Endothelial cell of umbilical vein (primary cell): ENCODE results near the gene KLHDC1. TPM values are rescaled to one million over a fixed set of nuclear protein-coding genes. Genes with fewer than 3 reads are reported as not detected.
"Not testable (repeated sequence)": the region's sequence is repeated elsewhere in the genome, so short reads cannot be mapped to it uniquely, and the experiment has no call there.

Experiments used
- BruUV-seq: library from RNA; stranded (reverse); fragments of 400-500 nt; replicated peaks from 2 replicates; lab custom pipeline; 2021; lab: Mats Ljungman, UMichigan
- CTCF ChIA-PET: fragments of 300-600, 350-600 bp; sonication (Branson Sonifier 250); formaldehyde crosslinking; loops from one replicate; lab custom pipeline; 2021; ENCODE audit warnings: antibody characterized with exemption, inconsistent platforms; lab: Charles Lee
- POLR2A ChIA-PET: fragments of 300-600, 350-600 bp; sonication (Branson Sonifier 250); formaldehyde crosslinking; loops from one replicate; lab custom pipeline; 2021; ENCODE audit warnings: antibody characterized with exemption, inconsistent platforms; lab: Charles Lee
- DNase-seq: peaks from one replicate; pipeline ENCODE4 v3.0.0-alpha.2; 2011; ENCODE audit warnings: low read depth, low spot score
- FAIRE-seq: peaks from 2 replicates; lab custom pipeline; 2011; peaks lifted over from hg19 to GRCh38; lab: Jason Lieb, UNC
- H2AFZ ChIP-seq: 2 replicates; pipeline ENCODE4 v1.6.0; 2012; ENCODE audit warnings: low read depth, low read length, control low read depth, inconsistent platforms
- H3K27ac ChIP-seq: 2 replicates; pipeline ENCODE4 v1.5.1; 2011; ENCODE audit warnings: low read depth, mild to moderate bottlenecking, control low read depth, low read length, moderate library complexity; ENCODE audit not compliant: insufficient read depth
- H3K27me3 ChIP-seq, 2 experiments: 2 replicates each; pipeline versions ENCODE4 v1.6.0 to v1.6.1; 2011; ENCODE audit warnings: low read length in 2 of 2, mixed read lengths in 1 of 2; ENCODE audit not compliant: control insufficient read depth in 2 of 2, insufficient read depth in 2 of 2
- H3K36me3 ChIP-seq, 2 experiments: 2 replicates in 1 of 2; 3 replicates in 1 of 2; pipeline ENCODE4 v1.5.1; 2011; ENCODE audit warnings: low read length in 2 of 2, mild to moderate bottlenecking in 1 of 2, moderate library complexity in 1 of 2; ENCODE audit not compliant: control insufficient read depth in 2 of 2, insufficient read depth in 2 of 2; ENCODE audit errors: extremely low read depth in 1 of 2
- H3K4me1 ChIP-seq: 3 replicates; pipeline ENCODE4 v1.5.1; 2011; ENCODE audit warnings: mild to moderate bottlenecking, low read length; ENCODE audit not compliant: control insufficient read depth, insufficient read depth; ENCODE audit errors: extremely low read depth
- H3K4me2 ChIP-seq: 2 replicates; pipeline ENCODE4 v1.6.1; 2011; ENCODE audit warnings: low read length, control low read depth, mixed read lengths; ENCODE audit not compliant: insufficient read depth
- H3K4me3 ChIP-seq, 3 experiments: fragments of 200-600 bp in 1 of 3; sonication (generic), shearing (Covaris generic) in 1 of 3; replicated peaks in 1 of 3; 2 replicates each; pipeline ENCODE4 v1.5.1; 2011 to 2016; ENCODE audit warnings: control low read depth in 3 of 3, low read length in 3 of 3, mild to moderate bottlenecking in 2 of 3, inconsistent platforms in 1 of 3, low read depth in 1 of 3, moderate library complexity in 1 of 3; ENCODE audit not compliant: insufficient read depth in 1 of 3
- H3K79me2 ChIP-seq: 2 replicates; pipeline ENCODE4 v1.6.0; 2012; ENCODE audit warnings: low read length, inconsistent platforms; ENCODE audit not compliant: control insufficient read depth, insufficient read depth
- H3K9ac ChIP-seq: replicated peaks from 2 replicates; pipeline ENCODE3; 2011; ENCODE audit warnings: low read length, control low read depth; ENCODE audit not compliant: insufficient read depth; ENCODE audit errors: extremely low read depth
- H3K9me1 ChIP-seq: replicated peaks from 3 replicates; pipeline ENCODE4 v1.6.0; 2011; ENCODE audit warnings: mild to moderate bottlenecking, low read length; ENCODE audit not compliant: control insufficient read depth, insufficient read depth; ENCODE audit errors: extremely low read depth
- H3K9me3 ChIP-seq: replicated peaks from 2 replicates; pipeline ENCODE4 v1.5.1; 2012; ENCODE audit warnings: low read length, inconsistent platforms; ENCODE audit not compliant: control insufficient read depth, insufficient read depth
- H4K20me1 ChIP-seq: replicated peaks from 2 replicates; pipeline ENCODE3; 2011; ENCODE audit warnings: mild to moderate bottlenecking, low read length; ENCODE audit not compliant: control insufficient read depth, insufficient read depth; ENCODE audit errors: extremely low read depth
- FOS ChIP-seq: IDR thresholded peaks from 2 replicates; pipeline ENCODE4 v1.6.1; 2011; ENCODE audit warnings: mild to moderate bottlenecking, low read length, moderate library complexity, borderline replicate concordance; ENCODE audit not compliant: insufficient read depth
- dilution Hi-C: fragments of 300-500 bp; cut with MboI; formaldehyde crosslinking; loops from one replicate; pipeline ENCODE4 v1.15.0; 2019; ENCODE audit warnings: low sequenced_read_pairs; ENCODE audit not compliant: extremely low pct_ligation_motif_present
- intact Hi-C: fragments of 100-400 bp; cut with micrococcal nuclease; formaldehyde crosslinking; loops from one replicate; pipeline ENCODE4 v1.10.0; 2022
- polyA plus RNA-seq, 4 experiments: library from polyadenylated mRNA; depleted of rRNA in 3 of 4; stranded (reverse) in 3 of 4; unstranded in 1 of 4; fragments of >200 nt; gene quantifications; 2 replicates each; pipeline versions ENCODE4 v1.2.1 to v1.2.3, GENCODE V29; 2011 to 2012; ENCODE audit warnings: missing spikeins in 1 of 4
- total RNA-seq: library from RNA; stranded (reverse); gene quantifications from 2 replicates; pipeline ENCODE4 v1.2.3, GENCODE V29; 2021
- TF ChIP-seq, protein P1 (sequence below), 2 donors: IDR thresholded peaks; 1 replicate in 1 of 2; 2 replicates in 1 of 2; pipeline ENCODE4 v1.5.1; 2011; ENCODE audit warnings: low read length in 2 of 2, mild to moderate bottlenecking in 2 of 2, moderate library complexity in 2 of 2, control low read depth in 1 of 2, inconsistent platforms in 1 of 2, low read depth in 1 of 2; ENCODE audit not compliant: insufficient read depth in 1 of 2; ENCODE audit errors: extremely low read depth in 1 of 2

Gene KLHDC1
- total and polyA plus RNA-seq, 2 donors (not counting 3 experiments of a cell fraction or from before 2014, with no cell fraction given), result 0.77 to 1.2 TPM

DNA sequence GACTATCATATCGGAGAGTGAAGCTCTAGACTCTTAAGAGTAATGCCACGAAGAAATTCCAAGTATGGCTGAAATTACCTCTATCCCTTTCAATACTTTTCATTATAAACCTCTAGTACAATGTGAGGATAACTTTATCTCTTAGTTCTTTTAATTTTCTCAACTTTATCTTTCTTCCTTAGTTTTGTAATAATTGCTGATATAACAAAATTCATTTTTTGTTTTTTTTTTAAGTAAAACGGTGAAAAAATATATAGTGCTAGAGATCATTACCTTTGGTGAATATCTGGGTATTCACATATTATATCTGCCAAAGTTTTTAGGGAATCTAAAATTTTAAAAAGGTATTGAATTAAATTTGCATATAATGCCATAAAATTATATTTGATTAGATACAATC lies 38.4 kb upstream of the KLHDC1 start:
- no peak overlapping the region for H3K4me2 ChIP-seq
- ChIA-PET POLR2A (no interaction called here), CTCF (interaction anchor here (0.6 kb wide), 1 partner anchor 1978 kb away, joined by 3 read pairs; no protein-coding TSS in a partner anchor)
- no TSS peak for BruUV-seq
- H3K4me3 ChIP-seq, result no peak overlapping the region
- H3K79me2 ChIP-seq, result no peaks in the 10 kb centered on the region
- no peaks in the 10 kb centered on the region for H4K20me1 ChIP-seq
- DNase-seq (no peak), FAIRE-seq (no peak)
- no peaks in the 10 kb centered on the region for H3K4me1 ChIP-seq
- no peak overlapping the region for H3K27ac ChIP-seq
- H3K36me3 ChIP-seq, result no peaks in the 10 kb centered on the region
- H2AFZ ChIP-seq, result no peak overlapping the region
- TF ChIP-seq, protein P1, sequence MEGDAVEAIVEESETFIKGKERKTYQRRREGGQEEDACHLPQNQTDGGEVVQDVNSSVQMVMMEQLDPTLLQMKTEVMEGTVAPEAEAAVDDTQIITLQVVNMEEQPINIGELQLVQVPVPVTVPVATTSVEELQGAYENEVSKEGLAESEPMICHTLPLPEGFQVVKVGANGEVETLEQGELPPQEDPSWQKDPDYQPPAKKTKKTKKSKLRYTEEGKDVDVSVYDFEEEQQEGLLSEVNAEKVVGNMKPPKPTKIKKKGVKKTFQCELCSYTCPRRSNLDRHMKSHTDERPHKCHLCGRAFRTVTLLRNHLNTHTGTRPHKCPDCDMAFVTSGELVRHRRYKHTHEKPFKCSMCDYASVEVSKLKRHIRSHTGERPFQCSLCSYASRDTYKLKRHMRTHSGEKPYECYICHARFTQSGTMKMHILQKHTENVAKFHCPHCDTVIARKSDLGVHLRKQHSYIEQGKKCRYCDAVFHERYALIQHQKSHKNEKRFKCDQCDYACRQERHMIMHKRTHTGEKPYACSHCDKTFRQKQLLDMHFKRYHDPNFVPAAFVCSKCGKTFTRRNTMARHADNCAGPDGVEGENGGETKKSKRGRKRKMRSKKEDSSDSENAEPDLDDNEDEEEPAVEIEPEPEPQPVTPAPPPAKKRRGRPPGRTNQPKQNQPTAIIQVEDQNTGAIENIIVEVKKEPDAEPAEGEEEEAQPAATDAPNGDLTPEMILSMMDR (IDR thresholded peaks at IDR 0.05; ENCODE audit: extremely low read depth in 1 of 2, insufficient read depth in 1 of 2, low read depth in 1 of 2, low read length in 2 of 2), result no peak
- TF ChIP-seq FOS, result no peak
- H3K9ac ChIP-seq, result no peak overlapping the region
- no peaks in the 10 kb centered on the region for H3K9me1 ChIP-seq
- H3K27me3 ChIP-seq, result no peaks in the 10 kb centered on the region
- dilution Hi-C loops, result no loop called here
- no peaks in the 10 kb centered on the region for H3K9me3 ChIP-seq
- intact Hi-C loops, result no loop called here

- H3K9me3 ChIP-seq, H3K27me3 ChIP-seq, H3K36me3 ChIP-seq, H3K9me1 ChIP-seq, H3K79me2 ChIP-seq, POLR2A ChIA-PET, intact Hi-C loops, H4K20me1 ChIP-seq, BruUV-seq, H3K27ac ChIP-seq, H3K4me1 ChIP-seq, H3K4me3 ChIP-seq, H3K4me2 ChIP-seq, dilution Hi-C loops, H3K9ac ChIP-seq, DNase-seq, H2AFZ ChIP-seq, FAIRE-seq: not testable (repeated sequence)
- CTCF ChIA-PET, result interaction anchor here (1.1 to 1.7 kb wide), 2 partner anchors 19 to 23 kb away, joined by 6 to 7 read pairs; no protein-coding TSS in a partner anchor
Observed at GRCh38 chr14:49657500-49657899, 35.4 kb upstream of the KLHDC1 start.
